CD14-positive monocyte (primary cell): ENCODE results near the gene SEPTIN5. TPM values are rescaled to one million over a fixed set of nuclear protein-coding genes. Genes with fewer than 3 reads are reported as not detected.

Experiments used
- DNase-seq, 3 donors: peaks; one replicate each; pipeline ENCODE4 v3.0.0-alpha.2; 2011 to 2022
- H2AFZ ChIP-seq: 2 replicates; pipeline ENCODE4 v1.6.0; 2012; ENCODE audit warnings: mild to moderate bottlenecking, low read depth, low read length, inconsistent platforms; ENCODE audit not compliant: insufficient read depth, poor library complexity, severe bottlenecking
- H3K27ac ChIP-seq, 2 donors: 1 replicate in 1 of 2; 2 replicates in 1 of 2; pipeline ENCODE4 v1.5.1; 2012 to 2013; ENCODE audit warnings: low read length in 2 of 2, control low read depth in 1 of 2, inconsistent platforms in 1 of 2, low read depth in 1 of 2, mild to moderate bottlenecking in 1 of 2
- H3K27me3 ChIP-seq, 2 donors: one replicate each; pipeline versions ENCODE4 v1.6.0 to v1.6.1; 2011 to 2013; ENCODE audit warnings: low read length in 2 of 2; ENCODE audit not compliant: control insufficient read depth in 2 of 2, insufficient read depth in 2 of 2
- H3K36me3 ChIP-seq, 2 donors: replicated peaks in 1 of 2; 1 replicate in 1 of 2; 2 replicates in 1 of 2; pipeline versions ENCODE4 v1.5.1 to v1.6.1; 2012 to 2013; ENCODE audit warnings: low read length in 2 of 2, control low read depth in 1 of 2, inconsistent platforms in 1 of 2, mild to moderate bottlenecking in 1 of 2; ENCODE audit not compliant: insufficient read depth in 2 of 2, control insufficient read depth in 1 of 2
- H3K4me1 ChIP-seq, 2 donors: 1 replicate in 1 of 2; 2 replicates in 1 of 2; pipeline versions ENCODE4 v1.5.1 to v1.6.1; 2012 to 2013; ENCODE audit warnings: low read length in 2 of 2, control low read depth in 1 of 2, inconsistent platforms in 1 of 2, mild to moderate bottlenecking in 1 of 2, moderate library complexity in 1 of 2; ENCODE audit not compliant: insufficient read depth in 2 of 2, control insufficient read depth in 1 of 2
- H3K4me2 ChIP-seq: replicated peaks from 2 replicates; pipeline ENCODE3; 2012; ENCODE audit warnings: low read length, moderate library complexity, mild to moderate bottlenecking; ENCODE audit not compliant: poor library complexity, severe bottlenecking; ENCODE audit errors: extremely low read depth
- H3K4me3 ChIP-seq, 3 experiments: fragments of 200-600 bp in 1 of 3; sonication (generic) in 1 of 3; replicated peaks in 1 of 3; 1 replicate in 2 of 3; 2 replicates in 1 of 3; pipeline ENCODE4 v1.5.1; 2011 to 2013; ENCODE audit warnings: low read length in 3 of 3, mild to moderate bottlenecking in 3 of 3, control low read depth in 2 of 3, low read depth in 2 of 3, inconsistent platforms in 1 of 3, moderate library complexity in 1 of 3
- H3K79me2 ChIP-seq: 2 replicates; pipeline ENCODE4 v1.6.0; 2012; ENCODE audit warnings: mild to moderate bottlenecking, control low read depth, inconsistent platforms, low read length, moderate library complexity; ENCODE audit not compliant: insufficient read depth
- H3K9ac ChIP-seq: 2 replicates; pipeline ENCODE4 v1.6.0; 2017; ENCODE audit warnings: low read length, mild to moderate bottlenecking; ENCODE audit not compliant: insufficient read depth, poor library complexity, severe bottlenecking
- H3K9me3 ChIP-seq, 2 donors: replicated peaks in 1 of 2; 1 replicate in 1 of 2; 2 replicates in 1 of 2; pipeline versions ENCODE4 v1.5.1 to v1.6.1; 2012 to 2013; ENCODE audit warnings: low read length in 2 of 2, control low read depth in 1 of 2; ENCODE audit not compliant: control insufficient read depth in 1 of 2, insufficient read depth in 1 of 2
- H4K20me1 ChIP-seq: 2 replicates; pipeline ENCODE4 v1.6.0; 2012; ENCODE audit warnings: mild to moderate bottlenecking, low read length, control low read depth, moderate library complexity; ENCODE audit not compliant: insufficient read depth
- H3K27ac Mint-ChIP-seq, 7 donors: one replicate each; pipeline ENCODE4 v1.8.0; 2020; ENCODE audit warnings: mild to moderate bottlenecking in 7 of 7, mixed read lengths in 7 of 7, moderate library complexity in 6 of 7, inconsistent platforms in 2 of 7
- H3K27me3 Mint-ChIP-seq, 3 donors: one replicate each; pipeline ENCODE4 v1.8.0; 2021 to 2022; ENCODE audit warnings: low read depth in 3 of 3, mild to moderate bottlenecking in 3 of 3, mixed read lengths in 3 of 3, moderate library complexity in 3 of 3, inconsistent platforms in 1 of 3
- H3K36me3 Mint-ChIP-seq, 2 donors: one replicate each; pipeline ENCODE4 v1.8.0; 2020; ENCODE audit warnings: mixed read lengths in 2 of 2, inconsistent platforms in 1 of 2, mild to moderate bottlenecking in 1 of 2
- H3K4me1 Mint-ChIP-seq: one replicate; pipeline ENCODE4 v1.8.0; 2020; ENCODE audit warnings: mild to moderate bottlenecking, mixed read lengths
- H3K4me3 Mint-ChIP-seq, 2 donors: one replicate each; pipeline ENCODE4 v1.8.0; 2020; ENCODE audit warnings: mild to moderate bottlenecking in 2 of 2, mixed read lengths in 2 of 2, moderate library complexity in 1 of 2
- H3K9me3 Mint-ChIP-seq, 7 donors: one replicate each; pipeline ENCODE4 v1.8.0; 2020 to 2022; ENCODE audit warnings: mixed read lengths in 7 of 7, mild to moderate bottlenecking in 6 of 7, moderate library complexity in 6 of 7, inconsistent platforms in 2 of 7
- WGBS: methylation state at CpG from one replicate; pipeline ENCODE4 v1.1.5; 2013; ENCODE audit warnings: missing lambda C conversion rate; ENCODE audit not compliant: insufficient coverage; 5-methylcytosine and 5-hydroxymethylcytosine counted together
- intact Hi-C, 2 donors: fragments of 100-400 bp; cut with micrococcal nuclease; formaldehyde crosslinking; loops; one replicate each; pipeline versions ENCODE4 v1.15.0 to v1.15.1; 2023
- polyA plus RNA-seq, 3 donors: library from polyadenylated mRNA; depleted of rRNA in 1 of 3; unstranded in 2 of 3; stranded (reverse) in 1 of 3; fragments of 300-500 nt in 2 of 3; fragments of >200 nt in 1 of 3; fragmentation: Illumina TruSeq in 2 of 3; gene quantifications; 1 replicate in 2 of 3; 2 replicates in 1 of 3; pipeline ENCODE4 v1.2.3, GENCODE V29; 2012 to 2021
- TF ChIP-seq, protein P1 (sequence below): fragments of 200-600 bp; IDR thresholded peaks from one replicate; pipeline ENCODE4 v1.8.0; 2022; ENCODE audit warnings: antibody characterized with exemption, mild to moderate bottlenecking

The SEPTIN5 gene
- polyA plus RNA-seq, 3 donors: 0.50 to 0.64 TPM; not detected in 1

- no peak overlapping the region for H3K27ac ChIP-seq
- Mint-ChIP-seq H3K27me3 (peaks cover 17 to 31% (median 28%) of the 10 kb centered on the region in 3 donors), H3K4me3 (no peak overlapping the region), H3K9me3 (peaks cover 0 to 5% (median 0%) of the 10 kb centered on the region in 7 donors), H3K4me1 (peaks cover 12% of the 10 kb centered on the region), H3K27ac (no peak overlapping the region), H3K36me3 (peaks cover 0 to 2% of the 10 kb centered on the region in 2 donors)
- intact Hi-C loops: no loop called here
- peaks cover 0 to 2% of the 10 kb centered on the region in 2 donors for H3K9me3 ChIP-seq
- H3K4me3 ChIP-seq: no peak overlapping the region
- H3K27me3 ChIP-seq: peaks cover 0 to 22% of the 10 kb centered on the region in 2 donors
- H3K4me2 ChIP-seq: no peak overlapping the region
- TF ChIP-seq, protein P1, sequence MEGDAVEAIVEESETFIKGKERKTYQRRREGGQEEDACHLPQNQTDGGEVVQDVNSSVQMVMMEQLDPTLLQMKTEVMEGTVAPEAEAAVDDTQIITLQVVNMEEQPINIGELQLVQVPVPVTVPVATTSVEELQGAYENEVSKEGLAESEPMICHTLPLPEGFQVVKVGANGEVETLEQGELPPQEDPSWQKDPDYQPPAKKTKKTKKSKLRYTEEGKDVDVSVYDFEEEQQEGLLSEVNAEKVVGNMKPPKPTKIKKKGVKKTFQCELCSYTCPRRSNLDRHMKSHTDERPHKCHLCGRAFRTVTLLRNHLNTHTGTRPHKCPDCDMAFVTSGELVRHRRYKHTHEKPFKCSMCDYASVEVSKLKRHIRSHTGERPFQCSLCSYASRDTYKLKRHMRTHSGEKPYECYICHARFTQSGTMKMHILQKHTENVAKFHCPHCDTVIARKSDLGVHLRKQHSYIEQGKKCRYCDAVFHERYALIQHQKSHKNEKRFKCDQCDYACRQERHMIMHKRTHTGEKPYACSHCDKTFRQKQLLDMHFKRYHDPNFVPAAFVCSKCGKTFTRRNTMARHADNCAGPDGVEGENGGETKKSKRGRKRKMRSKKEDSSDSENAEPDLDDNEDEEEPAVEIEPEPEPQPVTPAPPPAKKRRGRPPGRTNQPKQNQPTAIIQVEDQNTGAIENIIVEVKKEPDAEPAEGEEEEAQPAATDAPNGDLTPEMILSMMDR: no peak
- H3K36me3 ChIP-seq: no peaks in the 10 kb centered on the region
- no peaks in the 10 kb centered on the region for H3K79me2 ChIP-seq
- 100% methylated on average over 1 of the region's 6 CpGs for WGBS
- H3K4me1 ChIP-seq: peaks cover 8 to 21% of the 10 kb centered on the region in 2 donors
- H2AFZ ChIP-seq: no peak overlapping the region
- DNase-seq: no peak
- no peaks in the 10 kb centered on the region for H4K20me1 ChIP-seq
- H3K9ac ChIP-seq: no peak overlapping the region
Observed at GRCh38 chr22:19710769-19711106, 3.6 kb upstream of the SEPTIN5 start.

DNA sequence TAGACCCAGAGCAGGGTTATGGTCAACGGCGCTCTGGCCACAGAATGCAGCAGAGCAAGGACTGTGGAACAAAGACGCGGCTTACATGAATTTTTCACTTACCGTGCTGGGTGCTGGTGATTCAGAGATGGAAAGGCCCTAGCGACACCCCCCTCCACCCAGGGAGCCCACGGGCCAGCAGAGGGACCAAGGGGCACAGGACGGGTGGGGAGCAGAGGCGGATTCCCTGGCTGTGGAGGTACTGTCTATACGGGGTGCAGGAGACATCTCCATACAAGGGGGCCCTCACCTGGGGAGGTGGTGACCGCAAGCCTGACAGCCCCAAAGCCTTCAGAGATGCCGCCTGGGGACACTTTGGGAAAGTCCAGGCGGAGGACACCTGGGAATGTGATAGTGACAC, 1.1 kb upstream of the SEPTIN5 start:
- H3K4me1 Mint-ChIP-seq: peaks cover 10% of the 10 kb centered on the region
- peaks cover 0 to 5% (median 0%) of the 10 kb centered on the region in 7 donors for H3K9me3 Mint-ChIP-seq
- no peak for DNase-seq
- H3K36me3 ChIP-seq: no peaks in the 10 kb centered on the region
- no peaks in the 10 kb centered on the region for H3K79me2 ChIP-seq
- intact Hi-C loops: no loop called here
- H3K9ac ChIP-seq: no peak overlapping the region
- H3K4me1 ChIP-seq: peaks cover 12 to 23% of the 10 kb centered on the region in 2 donors
- peaks cover 0 to 38% of the 10 kb centered on the region in 2 donors for H3K27me3 ChIP-seq
- no peak overlapping the region for H3K4me3 ChIP-seq
- H3K27ac ChIP-seq: no peak overlapping the region
- peak overlapping the region; percentile 75 to 87 for H3K4me3 Mint-ChIP-seq
- H3K27ac Mint-ChIP-seq: no peak overlapping the region
- H2AFZ ChIP-seq: no peak overlapping the region
- H3K27me3 Mint-ChIP-seq: peaks cover 29 to 49% (median 32%) of the 10 kb centered on the region in 3 donors
- 100% methylated on average over 4 of the region's 13 CpGs for WGBS
- no peaks in the 10 kb centered on the region for H4K20me1 ChIP-seq
- TF ChIP-seq, protein P1: no peak
- H3K36me3 Mint-ChIP-seq: peaks cover 0 to 2% of the 10 kb centered on the region in 2 donors
- H3K4me2 ChIP-seq: no peak overlapping the region
- H3K9me3 ChIP-seq: peaks cover 0 to 2% of the 10 kb centered on the region in 2 donors
